Measurements from ENCODE around the gene MAEL.

DNA sequence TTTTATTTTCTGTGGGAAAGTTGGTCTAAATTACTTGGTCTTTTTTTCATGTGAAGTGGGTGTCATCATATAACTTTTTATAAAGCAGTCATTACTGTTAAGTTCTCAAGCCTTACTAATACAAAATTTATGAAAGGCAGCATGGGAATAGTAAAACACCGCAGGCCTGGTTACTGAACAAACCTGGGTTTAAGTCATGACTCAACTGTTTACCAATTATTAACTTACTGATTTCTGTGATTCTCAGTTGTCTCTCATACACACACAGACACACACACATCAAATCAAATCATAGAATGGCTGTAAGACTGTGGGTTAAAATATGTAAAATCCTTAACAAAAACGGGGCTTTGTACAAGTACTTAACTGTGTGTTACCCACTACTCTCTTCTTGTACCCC lies 14.6 kb downstream of the MAEL start:
- TF ChIP-seq, protein P1, sequence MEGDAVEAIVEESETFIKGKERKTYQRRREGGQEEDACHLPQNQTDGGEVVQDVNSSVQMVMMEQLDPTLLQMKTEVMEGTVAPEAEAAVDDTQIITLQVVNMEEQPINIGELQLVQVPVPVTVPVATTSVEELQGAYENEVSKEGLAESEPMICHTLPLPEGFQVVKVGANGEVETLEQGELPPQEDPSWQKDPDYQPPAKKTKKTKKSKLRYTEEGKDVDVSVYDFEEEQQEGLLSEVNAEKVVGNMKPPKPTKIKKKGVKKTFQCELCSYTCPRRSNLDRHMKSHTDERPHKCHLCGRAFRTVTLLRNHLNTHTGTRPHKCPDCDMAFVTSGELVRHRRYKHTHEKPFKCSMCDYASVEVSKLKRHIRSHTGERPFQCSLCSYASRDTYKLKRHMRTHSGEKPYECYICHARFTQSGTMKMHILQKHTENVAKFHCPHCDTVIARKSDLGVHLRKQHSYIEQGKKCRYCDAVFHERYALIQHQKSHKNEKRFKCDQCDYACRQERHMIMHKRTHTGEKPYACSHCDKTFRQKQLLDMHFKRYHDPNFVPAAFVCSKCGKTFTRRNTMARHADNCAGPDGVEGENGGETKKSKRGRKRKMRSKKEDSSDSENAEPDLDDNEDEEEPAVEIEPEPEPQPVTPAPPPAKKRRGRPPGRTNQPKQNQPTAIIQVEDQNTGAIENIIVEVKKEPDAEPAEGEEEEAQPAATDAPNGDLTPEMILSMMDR (IDR thresholded peaks at IDR 0.05) = no peak
- TF ChIP-seq POLR2A (IDR thresholded peaks at IDR 0.05) (no peak), EP300 (IDR thresholded peaks at IDR 0.05) (no peak)
